Naive thymus-derived CD4-positive, alpha-beta T cell (primary cell): ENCODE results near the gene CHST7. TPM values are rescaled to one million over a fixed set of nuclear protein-coding genes. Genes with fewer than 3 reads are reported as not detected.

ENCODE experiments used
- ATAC-seq: fragments of 150-1000 bp; cut with Tn5 transposase; 2 replicates; pipeline ENCODE4 v1.10.0; 2021; ENCODE audit warnings: mild to moderate bottlenecking, moderate library complexity
- CTCF ChIA-PET: fragments of 350-600 bp; sonication (Branson Sonifier 250); formaldehyde crosslinking; loops from one replicate; lab custom pipeline; 2021; ENCODE audit warnings: antibody characterized with exemption; lab: Charles Lee
- POLR2A ChIA-PET: fragments of 350-600 bp; sonication (Branson Sonifier 250); formaldehyde crosslinking; loops from one replicate; lab custom pipeline; 2021; ENCODE audit warnings: antibody characterized with exemption, inconsistent platforms; lab: Charles Lee
- DNase-seq, 9 donors: peaks; one replicate each; pipeline versions ENCODE4 v3.0.0 to v3.0.0-alpha.2; 2020 to 2022; ENCODE audit warnings: mixed read lengths in 1 of 9
- H3K27ac ChIP-seq: one replicate; pipeline ENCODE4 v1.7.0; 2013; ENCODE audit warnings: mild to moderate bottlenecking, low read depth, low read length, moderate library complexity
- H3K27me3 ChIP-seq, 2 donors: one replicate each; pipeline ENCODE4 v1.7.0; 2013; ENCODE audit warnings: low read length in 2 of 2, mild to moderate bottlenecking in 2 of 2, moderate library complexity in 2 of 2; ENCODE audit not compliant: control insufficient read depth in 2 of 2, insufficient read depth in 2 of 2
- H3K36me3 ChIP-seq, 3 experiments: 1 replicate in 2 of 3; 2 replicates in 1 of 3; pipeline ENCODE4 v1.7.0; 2013; ENCODE audit warnings: low read length in 3 of 3, mild to moderate bottlenecking in 3 of 3, moderate library complexity in 1 of 3; ENCODE audit not compliant: insufficient read depth in 3 of 3, control insufficient read depth in 2 of 3
- H3K4me1 ChIP-seq, 2 donors: one replicate each; pipeline ENCODE4 v1.7.0; 2013; ENCODE audit warnings: low read length in 2 of 2, mild to moderate bottlenecking in 2 of 2, moderate library complexity in 1 of 2; ENCODE audit not compliant: control insufficient read depth in 2 of 2, insufficient read depth in 2 of 2
- H3K4me3 ChIP-seq: 2 replicates; pipeline ENCODE4 v1.7.0; 2013; ENCODE audit warnings: mild to moderate bottlenecking, low read length
- H3K9me3 ChIP-seq, 3 experiments: 1 replicate in 2 of 3; 2 replicates in 1 of 3; pipeline ENCODE4 v1.7.0; 2013; ENCODE audit warnings: low read length in 3 of 3; ENCODE audit not compliant: control insufficient read depth in 2 of 3
- H3K27ac Mint-ChIP-seq, 9 donors: one replicate each; pipeline ENCODE4 v1.8.0; 2020 to 2022; ENCODE audit warnings: mixed read lengths in 9 of 9, mild to moderate bottlenecking in 8 of 9, moderate library complexity in 5 of 9, inconsistent platforms in 2 of 9
- H3K27me3 Mint-ChIP-seq, 5 donors: one replicate each; pipeline ENCODE4 v1.8.0; 2021 to 2022; ENCODE audit warnings: mixed read lengths in 5 of 5, mild to moderate bottlenecking in 1 of 5
- H3K36me3 Mint-ChIP-seq, 5 donors: one replicate each; pipeline ENCODE4 v1.8.0; 2020 to 2022; ENCODE audit warnings: mixed read lengths in 5 of 5, mild to moderate bottlenecking in 3 of 5, inconsistent platforms in 1 of 5
- H3K4me1 Mint-ChIP-seq, 7 donors: one replicate each; pipeline ENCODE4 v1.8.0; 2020 to 2022; ENCODE audit warnings: mixed read lengths in 7 of 7, mild to moderate bottlenecking in 3 of 7, inconsistent platforms in 1 of 7
- H3K4me3 Mint-ChIP-seq, 10 donors: one replicate each; pipeline ENCODE4 v1.8.0; 2020 to 2022; ENCODE audit warnings: mild to moderate bottlenecking in 10 of 10, mixed read lengths in 10 of 10, moderate library complexity in 6 of 10, inconsistent platforms in 2 of 10
- H3K9me3 Mint-ChIP-seq, 11 donors: one replicate each; pipeline ENCODE4 v1.8.0; 2020 to 2022; ENCODE audit warnings: mixed read lengths in 11 of 11, mild to moderate bottlenecking in 4 of 11, inconsistent platforms in 1 of 11, moderate library complexity in 1 of 11
- intact Hi-C, 2 donors: fragments of 100-400 bp; cut with micrococcal nuclease; formaldehyde crosslinking; loops; one replicate each; pipeline ENCODE4 v1.15.1; 2023
- polyA plus RNA-seq, 2 donors: library from polyadenylated mRNA; unstranded; fragments of 300-500 nt; fragmentation: Illumina TruSeq; gene quantifications; one replicate each; pipeline ENCODE4 v1.2.3, GENCODE V29; 2021
- total RNA-seq, 6 experiments: library from RNA in 5 of 6; stranded (reverse) in 5 of 6; gene quantifications; 1 replicate in 5 of 6; 2 replicates in 1 of 6; pipeline ENCODE4 v1.2.3 and lab custom pipeline; 2021 to 2026

Gene CHST7
- total and polyA plus RNA-seq, 7 experiments from 2014 or later: 2.1 to 7.2 (median 3.0) TPM

- ChIA-PET CTCF (no interaction called here), POLR2A (interaction anchor here (0.6 kb wide), 1 partner anchor 137 kb away, joined by 3 read pairs; no protein-coding TSS in a partner anchor)
- no peaks in the 10 kb centered on the region for H3K9me3 Mint-ChIP-seq
- H3K36me3 Mint-ChIP-seq: peaks cover 0 to 4% (median 0%) of the 10 kb centered on the region in 5 donors
- intact Hi-C loops: no loop called here
- H3K27me3 ChIP-seq: no peaks in the 10 kb centered on the region
- no peaks in the 10 kb centered on the region for H3K27me3 Mint-ChIP-seq
- no peak overlapping the region for H3K4me3 ChIP-seq
- no peaks in the 10 kb centered on the region for H3K9me3 ChIP-seq
- no peaks in the 10 kb centered on the region for H3K36me3 ChIP-seq
- ATAC-seq (no peak), DNase-seq (no peak)
- peaks cover 7 to 35% (median 24%) of the 10 kb centered on the region in 7 donors for H3K4me1 Mint-ChIP-seq
- no peak overlapping the region for H3K27ac ChIP-seq
- peak overlapping the region in 1 of 9 donors; percentile 65 for H3K27ac Mint-ChIP-seq
- peaks cover 5 to 16% of the 10 kb centered on the region in 2 donors for H3K4me1 ChIP-seq
- H3K4me3 Mint-ChIP-seq: no peak overlapping the region
Measured at GRCh38 chrX:46584736-46585135, 11.2 kb downstream of the CHST7 start.

GRCh38 chrX:46587158-46587557 is 13.6 kb downstream of the CHST7 start:
- H3K4me3 ChIP-seq: no peak overlapping the region

GRCh38 chrX:46587753-46588171 is 14.2 kb downstream of the CHST7 start:
- peak overlapping the region; percentile 68 to 86 (median 78) for H3K4me3 Mint-ChIP-seq
- no peaks in the 10 kb centered on the region for H3K27me3 Mint-ChIP-seq
- intact Hi-C loops: loop anchor here (1.0 to 2.0 kb wide), 4 partner anchors 12 to 42 kb away; partner anchors contain the start of gene ZNF674 (in 1 of the 2)
- no peak for ATAC-seq
- Histone ChIP-seq H3K27ac (peak overlapping the region; percentile 42), H3K27me3 (no peaks in the 10 kb centered on the region), H3K4me3 (peak overlapping the region; percentile 28), H3K9me3 (no peaks in the 10 kb centered on the region), H3K36me3 (no peaks in the 10 kb centered on the region), H3K4me1 (peaks cover 16% of the 10 kb centered on the region in 2 donors)
- ChIA-PET CTCF (interaction anchor here (1.3 kb wide), 1 partner anchor 9 kb away, joined by 4 read pairs; no protein-coding TSS in a partner anchor), POLR2A (interaction anchor here (0.6 to 1.9 kb wide), 4 partner anchors 9 to 29 kb away, joined by 3 to 8 read pairs (median 4); no protein-coding TSS in a partner anchor)
- no peak for DNase-seq
- H3K4me1 Mint-ChIP-seq: peaks cover 7 to 48% (median 33%) of the 10 kb centered on the region in 7 donors
- H3K36me3 Mint-ChIP-seq: peaks cover 0 to 8% (median 0%) of the 10 kb centered on the region in 5 donors
- peak overlapping the region; percentile 69 to 87 (median 85) for H3K27ac Mint-ChIP-seq
- H3K9me3 Mint-ChIP-seq: no peaks in the 10 kb centered on the region

More at GRCh38 chrX:46587158-46587557, 13.6 kb downstream of the CHST7 start:
- no peaks in the 10 kb centered on the region for H3K9me3 Mint-ChIP-seq
- intact Hi-C loops: loop anchor here in 1 of 2 donors (1.0 kb wide), 2 partner anchors 24 to 42 kb away; partner anchors contain the start of gene ZNF674
- no peak for DNase-seq
- H3K4me1 Mint-ChIP-seq: peaks cover 7 to 45% (median 34%) of the 10 kb centered on the region in 7 donors
- Histone ChIP-seq H3K27ac (no peak overlapping the region), H3K36me3 (no peaks in the 10 kb centered on the region), H3K4me1 (peaks cover 16% of the 10 kb centered on the region in 2 donors), H3K27me3 (no peaks in the 10 kb centered on the region), H3K9me3 (no peaks in the 10 kb centered on the region)
- H3K4me3 Mint-ChIP-seq: peak overlapping the region in 7 of 10 donors; percentile 12 to 80 (median 52)
- ATAC-seq: no peak
- ChIA-PET CTCF (interaction anchor here (1.3 kb wide), 1 partner anchor 8 kb away, joined by 4 read pairs; no protein-coding TSS in a partner anchor), POLR2A (interaction anchor here (0.6 to 1.9 kb wide), 5 partner anchors 9 to 30 kb away, joined by 3 to 8 read pairs (median 3); no protein-coding TSS in a partner anchor)
- peak overlapping the region in 3 of 9 donors; percentile 5 to 61 (median 60) for H3K27ac Mint-ChIP-seq
- H3K27me3 Mint-ChIP-seq: no peaks in the 10 kb centered on the region
- H3K36me3 Mint-ChIP-seq: peaks cover 0 to 7% (median 0%) of the 10 kb centered on the region in 5 donors

- intact Hi-C loops: loop anchor here (1.0 to 2.0 kb wide), 2 partner anchors 13 kb away; no protein-coding TSS in a partner anchor
- peaks cover 0 to 8% (median 0%) of the 10 kb centered on the region in 5 donors for H3K36me3 Mint-ChIP-seq
- Histone ChIP-seq H3K27me3 (no peaks in the 10 kb centered on the region), H3K4me1 (peaks cover 16% of the 10 kb centered on the region in 2 donors), H3K9me3 (no peaks in the 10 kb centered on the region), H3K4me3 (peak overlapping the region; percentile 28), H3K27ac (peak overlapping the region; percentile 44), H3K36me3 (no peaks in the 10 kb centered on the region)
- ChIA-PET POLR2A (interaction anchor here (0.7 to 1.9 kb wide), 3 partner anchors 16 to 695 kb away, joined by 4 to 8 read pairs (median 6); no protein-coding TSS in a partner anchor), CTCF (interaction anchor here (0.7 to 1.3 kb wide), 2 partner anchors 9 to 124 kb away, joined by 3 to 4 read pairs; no protein-coding TSS in a partner anchor)
- ATAC-seq (peak; percentile 27), DNase-seq (peak in 8 of 9 donors; percentile 30 to 60 (median 48))
- peaks cover 7 to 49% (median 32%) of the 10 kb centered on the region in 7 donors for H3K4me1 Mint-ChIP-seq
- H3K9me3 Mint-ChIP-seq: no peaks in the 10 kb centered on the region
- no peaks in the 10 kb centered on the region for H3K27me3 Mint-ChIP-seq
- peak overlapping the region; percentile 68 to 86 (median 78) for H3K4me3 Mint-ChIP-seq
- peak overlapping the region; percentile 69 to 87 (median 85) for H3K27ac Mint-ChIP-seq
Measured at GRCh38 chrX:46588263-46588662, 14.7 kb downstream of the CHST7 start.

GRCh38 chrX:46589977-46590723 is 16.6 kb downstream of the CHST7 start:
- intact Hi-C loops: loop anchor here in 1 of 2 donors (2.0 kb wide), 1 partner anchor 15 kb away; no protein-coding TSS in a partner anchor
- peak overlapping the region in 1 of 10 donors; percentile 51 for H3K4me3 Mint-ChIP-seq

GRCh38 chrX:46595084-46595483 is 21.5 kb downstream of the CHST7 start:
- no peaks in the 10 kb centered on the region for H3K9me3 ChIP-seq
- peaks cover 0 to 10% (median 0%) of the 10 kb centered on the region in 5 donors for H3K36me3 Mint-ChIP-seq
- no peak for DNase-seq

More at GRCh38 chrX:46589977-46590723, 16.6 kb downstream of the CHST7 start:
- no peak for ATAC-seq
- H3K36me3 ChIP-seq: no peaks in the 10 kb centered on the region
- peak in 1 of 9 donors; percentile 12 for DNase-seq
- H3K27ac Mint-ChIP-seq: peak overlapping the region in 2 of 9 donors; percentile 42 to 45
- POLR2A ChIA-PET: interaction anchor here (1.2 kb wide), 1 partner anchor 21 kb away, joined by 6 read pairs; no protein-coding TSS in a partner anchor
- peaks cover 16% of the 10 kb centered on the region in 2 donors for H3K4me1 ChIP-seq
- no peak overlapping the region for H3K27ac ChIP-seq
- peaks cover 14 to 52% (median 32%) of the 10 kb centered on the region in 7 donors for H3K4me1 Mint-ChIP-seq
- H3K36me3 Mint-ChIP-seq: peaks cover 0 to 9% (median 0%) of the 10 kb centered on the region in 5 donors
- H3K9me3 ChIP-seq: no peaks in the 10 kb centered on the region
- no peaks in the 10 kb centered on the region for H3K27me3 ChIP-seq
- H3K27me3 Mint-ChIP-seq: no peaks in the 10 kb centered on the region
- CTCF ChIA-PET: interaction anchor here (0.7 kb wide), 1 partner anchor 37 kb away, joined by 3 read pairs; no protein-coding TSS in a partner anchor
- no peak overlapping the region for H3K4me3 ChIP-seq
- no peaks in the 10 kb centered on the region for H3K9me3 Mint-ChIP-seq

More at GRCh38 chrX:46595084-46595483, 21.5 kb downstream of the CHST7 start:
- H3K27me3 ChIP-seq: no peaks in the 10 kb centered on the region
- no peaks in the 10 kb centered on the region for H3K36me3 ChIP-seq
- no peak for ATAC-seq
- no peaks in the 10 kb centered on the region for H3K27me3 Mint-ChIP-seq
- intact Hi-C loops: no loop called here
- peaks cover 0 to 8% of the 10 kb centered on the region in 2 donors for H3K4me1 ChIP-seq
- H3K4me3 ChIP-seq: no peak overlapping the region
- no peaks in the 10 kb centered on the region for H3K9me3 Mint-ChIP-seq
- ChIA-PET CTCF (no interaction called here), POLR2A (no interaction called here)
- no peak overlapping the region for H3K4me3 Mint-ChIP-seq
- peaks cover 4 to 21% (median 8%) of the 10 kb centered on the region in 7 donors for H3K4me1 Mint-ChIP-seq
- H3K27ac Mint-ChIP-seq: no peak overlapping the region
- no peak overlapping the region for H3K27ac ChIP-seq
